Measurements from ENCODE around the gene TUBAL3.

Gene TUBAL3

DNA sequence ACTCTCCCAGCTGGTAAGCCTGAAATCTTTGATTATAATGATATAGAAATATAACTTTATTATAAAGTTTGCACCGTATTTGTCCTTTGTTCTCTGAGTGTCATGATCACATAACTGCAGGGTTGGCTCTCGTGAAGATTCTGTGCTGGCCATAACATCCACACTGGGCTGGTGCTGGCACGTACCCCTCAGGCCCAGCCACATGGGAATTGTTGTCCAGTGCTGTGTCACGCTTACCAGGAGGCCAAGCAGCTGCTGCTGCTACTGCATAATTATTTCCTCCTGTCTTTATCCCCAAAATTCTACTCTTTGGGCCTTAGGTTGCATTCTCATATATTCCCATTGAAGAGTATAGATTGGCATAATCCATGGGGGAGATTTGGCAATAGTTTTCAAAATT lies 60.6 kb downstream of the TUBAL3 start:
- FAIRE-seq (no peak), DNase-seq (ENCODE audit: insufficient read length, low spot score) (no peak)

GRCh38 chr10:5343561-5343960 lies 61.1 kb downstream of the TUBAL3 start:
- FAIRE-seq (no peak), DNase-seq (ENCODE audit: insufficient read length, low spot score) (peak; percentile 19)

Measured in HTR-8/SVneo (cell line).